ENCODE results near the gene SH3BP5.

GRCh38 chr3:15361494-15362214 is 29.3 kb upstream of the SH3BP5 start:
- TF ChIP-seq CTCF (IDR thresholded peaks at IDR 0.05) (no peak), POLR2AphosphoS5 (IDR thresholded peaks at IDR 0.05) (no peak)
